Activated naive CD4-positive, alpha-beta T cell treated with anti-CD3 and anti-CD28 coated beads, Interleukin-2, amount 50 U/mL, for 24 hours (primary cell): ENCODE measurements around the gene TEKT1.
"Not testable (repeated sequence)": the region's sequence is repeated elsewhere in the genome, so short reads cannot be mapped to it uniquely, and the experiment has no call there.

ENCODE experiments used
- H3K27ac Mint-ChIP-seq: one replicate; pipeline ENCODE4 v1.8.0; 2021; ENCODE audit warnings: mild to moderate bottlenecking, mixed read lengths
- H3K27me3 Mint-ChIP-seq: one replicate; pipeline ENCODE4 v1.8.0; 2021; ENCODE audit warnings: mixed read lengths
- H3K36me3 Mint-ChIP-seq: one replicate; pipeline ENCODE4 v1.8.0; 2021; ENCODE audit warnings: mixed read lengths
- H3K4me1 Mint-ChIP-seq: one replicate; pipeline ENCODE4 v1.8.0; 2021; ENCODE audit warnings: mixed read lengths
- H3K4me3 Mint-ChIP-seq: one replicate; pipeline ENCODE4 v1.8.0; 2021; ENCODE audit warnings: mild to moderate bottlenecking, mixed read lengths
- H3K9me3 Mint-ChIP-seq: one replicate; pipeline ENCODE4 v1.8.0; 2021; ENCODE audit warnings: mixed read lengths

Gene TEKT1

GRCh38 chr17:6789146-6789545 is 42.4 kb downstream of the TEKT1 start:
- peaks cover 17% of the 10 kb centered on the region for H3K9me3 Mint-ChIP-seq

GRCh38 chr17:6787081-6787693 is 44.3 kb downstream of the TEKT1 start:
- Mint-ChIP-seq H3K27me3 (peaks cover 51% of the 10 kb centered on the region), H3K4me1 (peaks cover 9% of the 10 kb centered on the region), H3K9me3 (peaks cover 33% of the 10 kb centered on the region), H3K36me3 (peaks cover 14% of the 10 kb centered on the region), H3K4me3 (no peak overlapping the region), H3K27ac (no peak overlapping the region)

More at GRCh38 chr17:6789146-6789545, 42.4 kb downstream of the TEKT1 start:
- no peak overlapping the region for H3K27ac Mint-ChIP-seq
- H3K36me3 Mint-ChIP-seq, result peaks cover 5% of the 10 kb centered on the region
- peaks cover 9% of the 10 kb centered on the region for H3K4me1 Mint-ChIP-seq
- peaks cover 39% of the 10 kb centered on the region for H3K27me3 Mint-ChIP-seq
- no peak overlapping the region for H3K4me3 Mint-ChIP-seq

GRCh38 chr17:6786618-6787017 is 44.9 kb downstream of the TEKT1 start:
- Mint-ChIP-seq H3K9me3 (peaks cover 38% of the 10 kb centered on the region), H3K36me3 (peaks cover 16% of the 10 kb centered on the region), H3K4me3 (no peak overlapping the region), H3K27ac (no peak overlapping the region), H3K4me1 (peaks cover 9% of the 10 kb centered on the region), H3K27me3 (peaks cover 55% of the 10 kb centered on the region)

GRCh38 chr17:6782244-6782643 is 49.3 kb downstream of the TEKT1 start:
- Mint-ChIP-seq H3K27ac (no peak overlapping the region), H3K9me3 (peaks cover 42% of the 10 kb centered on the region), H3K27me3 (peaks cover 59% of the 10 kb centered on the region), H3K4me3 (no peak overlapping the region), H3K4me1 (peaks cover 9% of the 10 kb centered on the region), H3K36me3 (peaks cover 18% of the 10 kb centered on the region)

GRCh38 chr17:6780886-6781285 is 50.6 kb downstream of the TEKT1 start:
- peaks cover 34% of the 10 kb centered on the region for H3K9me3 Mint-ChIP-seq
- no peak overlapping the region for H3K27ac Mint-ChIP-seq
- H3K27me3 Mint-ChIP-seq, result peaks cover 55% of the 10 kb centered on the region
- no peak overlapping the region for H3K4me3 Mint-ChIP-seq
- H3K36me3 Mint-ChIP-seq, result peaks cover 17% of the 10 kb centered on the region
- H3K4me1 Mint-ChIP-seq, result peaks cover 12% of the 10 kb centered on the region

- H3K4me3 Mint-ChIP-seq, result no peak overlapping the region
- H3K27ac Mint-ChIP-seq, result no peak overlapping the region
- peaks cover 7% of the 10 kb centered on the region for H3K4me1 Mint-ChIP-seq
- peaks cover 17% of the 10 kb centered on the region for H3K36me3 Mint-ChIP-seq
- peaks cover 26% of the 10 kb centered on the region for H3K9me3 Mint-ChIP-seq
- peaks cover 48% of the 10 kb centered on the region for H3K27me3 Mint-ChIP-seq
Measured at GRCh38 chr17:6780001-6780400, 51.5 kb downstream of the TEKT1 start.

- Mint-ChIP-seq H3K27ac (peak overlapping the region; percentile 1), H3K4me1 (peaks cover 7% of the 10 kb centered on the region), H3K9me3 (peaks cover 27% of the 10 kb centered on the region), H3K4me3 (no peak overlapping the region), H3K36me3 (peaks cover 20% of the 10 kb centered on the region), H3K27me3 (peaks cover 46% of the 10 kb centered on the region)
Measured at GRCh38 chr17:6779411-6779810, 52.1 kb downstream of the TEKT1 start.

- Mint-ChIP-seq H3K27me3 (peaks cover 23% of the 10 kb centered on the region), H3K4me3 (no peak within 1 kb of the TSS), H3K36me3 (peaks cover 40% of the 10 kb centered on the region), H3K27ac (no peak within 1 kb of the TSS), H3K4me1 (peaks cover 7% of the 10 kb centered on the region), H3K9me3 (peaks cover 17% of the 10 kb centered on the region)
Measured at GRCh38 chr17:6775871-6776405, 55.6 kb downstream of the TEKT1 start, which contains the start of gene FBXO39. Gene FBXO39 (plus strand): TSS chr17:6776215. CDS start chr17:6779869, 3,654 bp downstream.

GRCh38 chr17:6774906-6775305 is 56.6 kb downstream of the TEKT1 start:
- not testable (repeated sequence) for H3K4me1 Mint-ChIP-seq, H3K4me3 Mint-ChIP-seq, H3K27ac Mint-ChIP-seq
- peaks cover 18% of the 10 kb centered on the region for H3K9me3 Mint-ChIP-seq
- H3K27me3 Mint-ChIP-seq, result peaks cover 20% of the 10 kb centered on the region
- H3K36me3 Mint-ChIP-seq, result peaks cover 47% of the 10 kb centered on the region

GRCh38 chr17:6772016-6772415 is 59.5 kb downstream of the TEKT1 start:
- Mint-ChIP-seq H3K4me3 (no peak overlapping the region), H3K27ac (no peak overlapping the region), H3K9me3 (peaks cover 31% of the 10 kb centered on the region), H3K27me3 (peaks cover 4% of the 10 kb centered on the region), H3K36me3 (peaks cover 71% of the 10 kb centered on the region), H3K4me1 (peaks cover 10% of the 10 kb centered on the region)

- Mint-ChIP-seq H3K4me3 (no peak overlapping the region), H3K4me1 (peaks cover 20% of the 10 kb centered on the region), H3K36me3 (peaks cover 87% of the 10 kb centered on the region), H3K27ac (no peak overlapping the region), H3K9me3 (peaks cover 36% of the 10 kb centered on the region), H3K27me3 (no peaks in the 10 kb centered on the region)
Measured at GRCh38 chr17:6768447-6768846, 63.1 kb downstream of the TEKT1 start.

GRCh38 chr17:6761779-6762178 is 69.8 kb downstream of the TEKT1 start:
- Mint-ChIP-seq H3K27me3 (no peaks in the 10 kb centered on the region), H3K27ac (no peak overlapping the region), H3K4me3 (no peak overlapping the region), H3K9me3 (peaks cover 15% of the 10 kb centered on the region), H3K36me3 (peaks cover 56% of the 10 kb centered on the region), H3K4me1 (peaks cover 42% of the 10 kb centered on the region)

GRCh38 chr17:6757747-6758146 is 73.8 kb downstream of the TEKT1 start:
- Mint-ChIP-seq H3K27ac (peak overlapping the region; percentile 92), H3K9me3 (no peaks in the 10 kb centered on the region), H3K4me1 (peaks cover 46% of the 10 kb centered on the region), H3K36me3 (peaks cover 20% of the 10 kb centered on the region), H3K4me3 (peak overlapping the region; percentile 82), H3K27me3 (no peaks in the 10 kb centered on the region)

- H3K9me3 Mint-ChIP-seq, result no peaks in the 10 kb centered on the region
- peaks cover 45% of the 10 kb centered on the region for H3K4me1 Mint-ChIP-seq
- H3K27me3 Mint-ChIP-seq, result no peaks in the 10 kb centered on the region
- H3K4me3 Mint-ChIP-seq, result peak overlapping the region; percentile 93
- peak overlapping the region; percentile 91 for H3K27ac Mint-ChIP-seq
- peaks cover 12% of the 10 kb centered on the region for H3K36me3 Mint-ChIP-seq
Measured at GRCh38 chr17:6756425-6757031, 75.0 kb downstream of the TEKT1 start.

GRCh38 chr17:6755731-6756184 is 75.8 kb downstream of the TEKT1 start, which contains the start of gene XAF1:
Gene XAF1 (plus strand): TSS chr17:6756046. CDS start chr17:6756079, 33 bp downstream.
- Mint-ChIP-seq H3K27ac (peak within 1 kb of the TSS; percentile 91), H3K4me1 (peaks cover 45% of the 10 kb centered on the region), H3K9me3 (no peaks in the 10 kb centered on the region), H3K27me3 (no peaks in the 10 kb centered on the region), H3K36me3 (peaks cover 9% of the 10 kb centered on the region), H3K4me3 (peak within 1 kb of the TSS; percentile 93)

- Mint-ChIP-seq H3K9me3 (no peaks in the 10 kb centered on the region), H3K27me3 (no peaks in the 10 kb centered on the region), H3K27ac (peak overlapping the region; percentile 91), H3K4me1 (peaks cover 45% of the 10 kb centered on the region), H3K36me3 (peaks cover 7% of the 10 kb centered on the region), H3K4me3 (peak overlapping the region; percentile 93)
Measured at GRCh38 chr17:6755281-6755680, 76.2 kb downstream of the TEKT1 start.
